ENCODE results near the gene CGN. TPM values are rescaled to one million over a fixed set of nuclear protein-coding genes. Genes with fewer than 3 reads are reported as not detected.

The CGN gene
- total RNA-seq, 1 donor from 2014 or later: 0.52 TPM

- TF ChIP-seq CTCF (IDR thresholded peaks at IDR 0.05; ENCODE audit: borderline replicate concordance): no peak
- Histone ChIP-seq H3K27ac (replicated peaks) (no peak overlapping the region), H3K27me3 (ENCODE audit: low read depth) (no peaks in the 10 kb centered on the region), H3K9me3 (replicated peaks) (no peaks in the 10 kb centered on the region), H3K4me3 (no peak overlapping the region), H3K4me1 (peaks cover 15% of the 10 kb centered on the region), H3K36me3 (no peaks in the 10 kb centered on the region)
- DNase-seq: no peak
- intact Hi-C loops (cut with micrococcal nuclease): loop anchor here (10.0 kb wide), 2 partner anchors 91 to 199 kb away; no protein-coding TSS in a partner anchor
Measured at GRCh38 chr1:151535326-151536271, 24.4 kb downstream of the CGN start.

GRCh38 chr1:151536499-151536898 lies 25.3 kb downstream of the CGN start:
- DNase-seq: no peak
- no peaks in the 10 kb centered on the region for H3K27me3 ChIP-seq (ENCODE audit: low read depth)
- no peaks in the 10 kb centered on the region for H3K36me3 ChIP-seq
- no peak overlapping the region for H3K4me3 ChIP-seq
- no peaks in the 10 kb centered on the region for H3K9me3 ChIP-seq (replicated peaks)
- peaks cover 24% of the 10 kb centered on the region for H3K4me1 ChIP-seq
- intact Hi-C loops (cut with micrococcal nuclease): loop anchor here (10.0 kb wide), 2 partner anchors 92 to 198 kb away; no protein-coding TSS in a partner anchor
- no peak overlapping the region for H3K27ac ChIP-seq (replicated peaks)
- TF ChIP-seq CTCF (IDR thresholded peaks at IDR 0.05; ENCODE audit: borderline replicate concordance): no peak

GRCh38 chr1:151537112-151537511 lies 25.9 kb downstream of the CGN start:
- no peak overlapping the region for H3K27ac ChIP-seq (replicated peaks)
- no peak for TF ChIP-seq CTCF (IDR thresholded peaks at IDR 0.05; ENCODE audit: borderline replicate concordance)
- no peaks in the 10 kb centered on the region for H3K9me3 ChIP-seq (replicated peaks)
- no peaks in the 10 kb centered on the region for H3K36me3 ChIP-seq
- peaks cover 24% of the 10 kb centered on the region for H3K4me1 ChIP-seq
- intact Hi-C loops (cut with micrococcal nuclease): loop anchor here (10.0 kb wide), 2 partner anchors 92 to 198 kb away; no protein-coding TSS in a partner anchor
- no peak for DNase-seq
- H3K4me3 ChIP-seq: no peak overlapping the region
- no peaks in the 10 kb centered on the region for H3K27me3 ChIP-seq (ENCODE audit: low read depth)

- Histone ChIP-seq H3K27ac (replicated peaks) (peak overlapping the region; percentile 68), H3K36me3 (no peaks in the 10 kb centered on the region), H3K9me3 (replicated peaks) (no peaks in the 10 kb centered on the region), H3K27me3 (ENCODE audit: low read depth) (no peaks in the 10 kb centered on the region), H3K4me1 (peaks cover 27% of the 10 kb centered on the region), H3K4me3 (peak overlapping the region; percentile 91)
- no peak for TF ChIP-seq CTCF (IDR thresholded peaks at IDR 0.05; ENCODE audit: borderline replicate concordance)
- peak; percentile 59 for DNase-seq
- intact Hi-C loops (cut with micrococcal nuclease): loop anchor here (10.0 kb wide), 2 partner anchors 95 to 195 kb away; no protein-coding TSS in a partner anchor
Measured at GRCh38 chr1:151539321-151540020, 28.3 kb downstream of the CGN start.
